Mesothelial cell of epicardium (in vitro differentiated cells): Measurements from ENCODE around the gene CRYGB. TPM values are rescaled to one million over a fixed set of nuclear protein-coding genes. Genes with fewer than 3 reads are reported as not detected.

Source experiments
- DNase-seq, 2 experiments: peaks; one replicate each; pipeline ENCODE4 v3.0.0; 2021; ENCODE audit warnings: low spot score in 2 of 2; ENCODE audit not compliant: unreplicated experiment in 2 of 2
- H3K27ac Mint-ChIP-seq: 2 replicates; pipeline ENCODE4 v1.8.0; 2021; ENCODE audit warnings: mixed read lengths
- H3K27me3 Mint-ChIP-seq: 2 replicates; pipeline ENCODE4 v1.8.0; 2021; ENCODE audit warnings: low read depth, mixed read lengths
- H3K36me3 Mint-ChIP-seq: 2 replicates; pipeline ENCODE4 v1.8.0; 2021; ENCODE audit warnings: mixed read lengths
- H3K4me1 Mint-ChIP-seq: 2 replicates; pipeline ENCODE4 v1.8.0; 2021; ENCODE audit warnings: mixed read lengths
- H3K4me3 Mint-ChIP-seq: 2 replicates; pipeline ENCODE4 v1.8.0; 2021; ENCODE audit warnings: mild to moderate bottlenecking, moderate library complexity, mixed read lengths
- H3K9me3 Mint-ChIP-seq: 2 replicates; pipeline ENCODE4 v1.8.0; 2021; ENCODE audit warnings: mixed read lengths
- CTCF ChIP-seq: fragments of 200-600 bp; sonication (generic); IDR thresholded peaks from one replicate; pipeline ENCODE4 v1.5.0; 2021; ENCODE audit warnings: antibody characterized with exemption; ENCODE audit not compliant: unreplicated experiment
- total RNA-seq: library from RNA; stranded (reverse); gene quantifications from 3 replicates; pipeline ENCODE4 v1.2.1, GENCODE V29; 2021

Gene CRYGB
- not detected in 3 replicates for total RNA-seq

GRCh38 chr2:208146006-208146405 lies at the start of gene CRYGB:
Gene CRYGB, minus strand, starts transcription at chr2:208146158. Its CDS starts 38 bp downstream, at chr2:208146120.
- DNase-seq = no peak
- Mint-ChIP-seq H3K9me3 (peaks cover 7% of the 10 kb centered on the region), H3K4me1 (peaks cover 17% of the 10 kb centered on the region), H3K4me3 (no peak within 1 kb of the TSS), H3K36me3 (no peaks in the 10 kb centered on the region), H3K27ac (no peak within 1 kb of the TSS), H3K27me3 (peaks cover 2% of the 10 kb centered on the region)
- TF ChIP-seq CTCF = no peak

- no peak for TF ChIP-seq CTCF
- Mint-ChIP-seq H3K36me3 (no peaks in the 10 kb centered on the region), H3K4me3 (no peak overlapping the region), H3K4me1 (peaks cover 4% of the 10 kb centered on the region), H3K27ac (no peak overlapping the region), H3K27me3 (no peaks in the 10 kb centered on the region), H3K9me3 (no peaks in the 10 kb centered on the region)
- DNase-seq = no peak
Observed at GRCh38 chr2:208195531-208195930, 49.6 kb upstream of the CRYGB start.

GRCh38 chr2:208192611-208193236 lies 46.8 kb upstream of the CRYGB start:
- Mint-ChIP-seq H3K4me3 (no peak overlapping the region), H3K36me3 (no peaks in the 10 kb centered on the region), H3K27me3 (no peaks in the 10 kb centered on the region), H3K27ac (no peak overlapping the region), H3K9me3 (no peaks in the 10 kb centered on the region), H3K4me1 (peaks cover 9% of the 10 kb centered on the region)
- no peak for TF ChIP-seq CTCF
- DNase-seq = no peak

GRCh38 chr2:208189810-208190503 lies 44.0 kb upstream of the CRYGB start, which contains the start of gene C2orf80:
Gene C2orf80, minus strand, starts transcription at chr2:208190030. Its CDS starts 3,044 bp downstream, at chr2:208186986.
- no peaks in the 10 kb centered on the region for H3K27me3 Mint-ChIP-seq
- H3K4me1 Mint-ChIP-seq = peaks cover 7% of the 10 kb centered on the region
- H3K36me3 Mint-ChIP-seq = no peaks in the 10 kb centered on the region
- H3K9me3 Mint-ChIP-seq = no peaks in the 10 kb centered on the region
- H3K27ac Mint-ChIP-seq = no peak within 1 kb of the TSS
- no peak for DNase-seq
- H3K4me3 Mint-ChIP-seq = no peak within 1 kb of the TSS
- no peak for TF ChIP-seq CTCF

- Mint-ChIP-seq H3K4me1 (peaks cover 10% of the 10 kb centered on the region), H3K4me3 (no peak overlapping the region), H3K27me3 (peaks cover 4% of the 10 kb centered on the region), H3K27ac (no peak overlapping the region), H3K9me3 (no peaks in the 10 kb centered on the region), H3K36me3 (no peaks in the 10 kb centered on the region)
- no peak for DNase-seq
- TF ChIP-seq CTCF = no peak
Observed at GRCh38 chr2:208189069-208189809, 43.3 kb upstream of the CRYGB start.
